ENCODE results near the gene BMS1.
"Not testable (repeated sequence)": the region's sequence is repeated elsewhere in the genome, so short reads cannot be mapped to it uniquely, and the experiment has no call there.

DNA sequence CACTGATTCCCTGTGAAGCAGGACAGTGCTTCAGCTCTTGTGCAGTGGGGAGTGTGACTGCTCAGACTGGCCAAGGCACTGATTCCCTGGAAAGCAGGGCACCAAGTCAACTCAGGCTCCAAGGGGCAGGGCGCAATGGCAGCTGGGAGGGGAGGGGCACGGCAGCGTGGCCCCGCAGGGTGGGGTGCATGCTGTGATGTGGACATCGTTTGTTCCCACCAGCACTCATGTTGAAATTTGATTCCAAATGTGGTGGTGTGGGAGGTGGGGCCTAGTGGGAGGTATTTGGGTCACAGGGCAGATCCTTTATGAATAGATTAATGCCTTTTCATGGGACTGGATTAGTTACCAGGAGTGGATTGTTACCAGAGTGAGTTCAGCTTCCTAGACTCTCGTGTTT, 44.2 kb downstream of the BMS1 start:
- TF ChIP-seq CTCF, POLR2AphosphoS5, POLR2A (IDR thresholded peaks at IDR 0.05): not testable (repeated sequence)
